Measurements from ENCODE around the gene ATMIN. TPM values are rescaled to one million over a fixed set of nuclear protein-coding genes. Genes with fewer than 3 reads are reported as not detected.

The ATMIN gene
- total RNA-seq, result 28.9 TPM

- peak; percentile 94 for DNase-seq (ENCODE audit: low spot score)
Measured at GRCh38 chr16:81035398-81035974, at the start of gene ATMIN. Gene ATMIN (plus strand): TSS chr16:81035842. CDS start chr16:81035871, 29 bp downstream.

DNA sequence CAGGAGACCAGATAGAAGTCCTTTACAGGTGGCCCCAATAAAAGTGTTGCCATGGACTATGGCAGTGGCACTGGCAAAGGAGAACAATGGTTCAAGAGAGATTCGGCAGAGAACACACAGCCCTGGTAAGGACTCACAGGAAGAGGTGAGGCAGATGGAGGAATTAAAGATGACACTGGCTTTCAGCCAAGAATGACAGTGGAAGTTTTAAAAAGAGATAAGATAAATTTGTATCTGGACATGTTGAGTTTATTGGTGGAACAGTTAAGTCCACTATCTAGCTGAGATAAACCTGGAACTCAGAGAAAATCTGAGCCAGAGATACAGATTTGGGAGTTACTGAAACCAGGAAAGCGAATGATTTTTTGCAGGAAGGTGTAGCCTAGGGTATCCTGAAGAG is 49.1 kb upstream of the ATMIN start:
- no peak for DNase-seq (ENCODE audit: low spot score)

GRCh38 chr16:80988756-80989155 is 46.9 kb upstream of the ATMIN start:
- DNase-seq (ENCODE audit: low spot score), result no peak

GRCh38 chr16:80989801-80990200 is 45.8 kb upstream of the ATMIN start:
- no peak for DNase-seq (ENCODE audit: low spot score)

- no peak for DNase-seq (ENCODE audit: low spot score)
Measured at GRCh38 chr16:80990577-80990976, 45.1 kb upstream of the ATMIN start.

- DNase-seq (ENCODE audit: low spot score), result no peak
Measured at GRCh38 chr16:80990978-80991377, 44.7 kb upstream of the ATMIN start.

DNA sequence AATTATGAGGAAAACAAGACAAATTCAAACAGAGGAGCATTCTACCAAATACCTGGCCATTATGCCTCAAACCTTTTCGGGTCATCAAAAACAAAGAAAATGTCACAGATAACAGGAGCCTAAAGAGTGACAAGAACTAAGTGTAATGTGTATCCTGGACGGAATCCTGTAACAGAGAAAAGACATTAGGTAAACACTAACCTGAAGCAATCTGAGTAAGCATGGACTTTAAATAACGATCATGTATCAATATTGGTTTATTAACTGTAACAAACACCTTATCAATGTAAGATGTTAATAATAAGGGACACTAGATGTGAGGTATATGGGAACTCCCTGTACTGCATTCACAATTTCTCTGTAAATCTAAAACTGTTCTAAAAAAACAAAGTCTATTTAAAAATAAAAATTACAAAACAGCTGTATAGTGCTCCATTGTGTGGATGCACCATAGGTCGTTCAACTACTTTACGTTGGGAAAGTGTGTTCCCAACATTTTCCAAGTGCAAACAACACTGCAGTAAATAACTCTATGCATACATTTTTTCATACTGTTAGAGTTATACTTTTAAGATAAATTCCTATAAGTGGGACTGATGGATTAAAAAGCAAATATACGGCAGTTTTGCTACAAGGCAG is 43.7 kb upstream of the ATMIN start:
- no peak for DNase-seq (ENCODE audit: low spot score)

- DNase-seq (ENCODE audit: low spot score), result no peak
Measured at GRCh38 chr16:80992676-80993293, 42.9 kb upstream of the ATMIN start.

- DNase-seq (ENCODE audit: low spot score), result peak; percentile 23
Measured at GRCh38 chr16:80993307-80993706, 42.3 kb upstream of the ATMIN start.

DNA sequence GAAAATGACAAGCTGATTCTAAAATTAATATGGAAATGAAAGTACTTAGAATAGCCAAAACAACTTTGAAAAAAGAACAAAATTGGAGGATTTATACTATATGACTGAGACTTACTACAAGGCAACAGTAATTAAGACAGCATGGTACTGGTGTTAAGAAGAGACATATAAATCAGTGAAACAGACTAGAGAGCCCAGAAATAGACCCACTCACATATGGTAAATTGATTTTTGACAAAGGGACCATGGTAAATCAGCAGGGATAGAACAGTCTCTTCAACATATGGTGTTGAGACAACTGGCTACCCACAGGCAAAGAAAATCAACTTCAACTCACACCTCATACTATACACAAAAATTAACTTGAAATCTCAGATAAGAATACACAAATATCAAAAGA is 41.8 kb upstream of the ATMIN start:
- no peak for DNase-seq (ENCODE audit: low spot score)

DNA sequence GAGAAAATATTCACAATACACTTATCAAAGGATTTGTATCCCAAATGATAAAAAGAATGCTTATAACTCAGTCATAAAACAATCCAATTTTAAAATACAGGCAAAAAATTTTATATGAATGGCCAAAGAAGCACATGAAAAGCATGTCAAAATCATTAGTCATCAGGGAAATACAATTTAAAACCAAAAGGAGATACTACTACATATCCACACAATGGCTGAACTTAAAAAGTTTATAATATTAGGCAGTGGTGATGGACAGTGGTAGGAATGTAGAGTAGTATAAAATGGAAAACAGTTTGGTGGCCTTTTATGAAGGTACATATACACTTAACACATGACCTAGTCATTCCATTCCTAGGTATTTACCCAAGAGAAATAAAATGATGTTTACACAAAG is 41.2 kb upstream of the ATMIN start:
- DNase-seq (ENCODE audit: low spot score), result no peak

GRCh38 chr16:80996688-80997138 is 38.9 kb upstream of the ATMIN start:
- no peak for DNase-seq (ENCODE audit: low spot score)

- peak; percentile 13 for DNase-seq (ENCODE audit: low spot score)
Measured at GRCh38 chr16:80997139-80997798, 38.4 kb upstream of the ATMIN start.

GRCh38 chr16:80997964-80998620 is 37.5 kb upstream of the ATMIN start:
- no peak for DNase-seq (ENCODE audit: low spot score)

GRCh38 chr16:81000873-81001272 is 34.8 kb upstream of the ATMIN start:
- DNase-seq (ENCODE audit: low spot score), result no peak

- DNase-seq (ENCODE audit: low spot score), result no peak
Measured at GRCh38 chr16:81001330-81001729, 34.3 kb upstream of the ATMIN start.

GRCh38 chr16:81003064-81003463 is 32.6 kb upstream of the ATMIN start:
- no peak for DNase-seq (ENCODE audit: low spot score)

DNA sequence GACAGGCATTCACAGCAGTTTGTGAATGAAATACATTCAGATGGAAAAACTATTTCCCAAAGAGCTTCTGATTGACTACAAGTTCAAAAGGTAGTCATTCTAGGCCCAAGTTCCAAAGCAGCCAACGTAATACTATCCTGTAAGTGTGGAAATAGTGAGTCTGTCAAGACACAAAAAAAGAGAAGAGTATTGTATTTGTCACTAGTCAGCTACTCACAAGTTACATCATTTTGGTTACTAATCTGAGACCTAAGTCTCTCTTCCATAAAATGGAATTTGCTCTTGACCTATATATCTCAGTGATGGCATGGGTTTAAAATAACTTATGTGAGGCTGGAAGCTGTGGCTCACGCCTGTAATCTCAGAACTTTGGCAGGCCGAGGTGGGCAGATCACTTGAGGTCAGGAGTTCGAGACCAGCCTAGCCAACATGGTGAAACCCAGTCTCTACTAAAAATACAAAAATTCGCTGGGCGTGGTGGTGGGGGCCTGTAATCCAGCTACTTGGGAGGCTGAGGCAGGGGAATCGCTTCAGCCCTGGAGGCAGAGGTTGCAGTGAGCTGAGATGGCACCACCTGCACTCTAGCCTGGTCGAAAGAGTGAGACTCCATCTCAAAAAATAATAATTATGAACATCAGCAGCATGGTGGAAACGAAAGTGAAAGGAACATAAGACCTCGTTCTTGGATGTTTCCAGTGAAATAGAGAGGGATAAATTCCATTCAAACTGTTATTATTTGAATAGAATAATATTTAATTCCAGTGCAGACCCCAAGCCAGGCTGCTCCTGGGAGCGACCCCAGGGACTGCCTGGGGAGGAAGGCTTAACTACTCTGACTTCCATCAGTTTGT is 31.8 kb upstream of the ATMIN start:
- no peak for DNase-seq (ENCODE audit: low spot score)

DNA sequence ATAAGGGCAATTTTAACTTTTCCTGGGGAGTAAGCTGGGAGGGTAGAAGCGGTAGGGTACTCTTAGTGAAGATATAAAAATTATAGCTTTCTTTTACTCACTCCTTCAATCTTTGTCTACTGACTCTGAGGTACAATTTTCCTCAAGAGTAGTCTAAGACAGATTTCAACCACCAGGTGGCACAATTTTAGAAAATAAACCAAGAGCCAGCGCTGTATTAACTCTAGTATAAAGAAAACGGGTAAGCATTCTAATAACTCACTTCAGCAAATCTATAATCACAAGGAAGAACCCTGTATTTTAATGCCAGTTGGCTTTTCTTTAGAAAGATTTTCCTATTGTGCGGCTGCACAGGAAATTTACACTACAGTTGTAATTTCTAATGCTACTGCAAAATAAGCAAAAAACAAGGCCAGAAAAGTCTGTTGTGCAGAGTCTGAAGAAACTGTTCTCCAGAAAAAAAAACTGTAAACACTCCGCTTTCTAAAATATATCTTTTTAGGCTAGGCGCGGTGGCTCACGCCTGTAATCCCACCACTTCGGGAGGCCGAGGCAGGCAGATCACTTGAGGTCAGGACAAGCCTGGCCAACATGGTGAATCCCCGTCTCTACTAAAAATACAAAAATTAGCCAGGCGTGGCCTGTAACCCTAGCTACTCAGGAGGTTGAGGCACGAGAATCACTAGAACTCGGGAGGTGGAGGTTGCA is 30.8 kb upstream of the ATMIN start:
- DNase-seq (ENCODE audit: low spot score), result peak; percentile 39

GRCh38 chr16:81005610-81006161 is 30.0 kb upstream of the ATMIN start:
- peak; percentile 21 for DNase-seq (ENCODE audit: low spot score)
